Left colon (tissue), 2 donors: ENCODE measurements around the gene HCST. TPM values are rescaled to one million over a fixed set of nuclear protein-coding genes. Genes with fewer than 3 reads are reported as not detected.
"Not testable (repeated sequence)": the region's sequence is repeated elsewhere in the genome, so short reads cannot be mapped to it uniquely, and the experiment has no call there.

ENCODE experiments used
- ATAC-seq: fragments of 200-7000 bp; cut with Tn5 transposase; one replicate; pipeline ENCODE4 v1.9.1; 2020; ENCODE audit warnings: mild to moderate bottlenecking, moderate library complexity
- DNase-seq, 2 donors: peaks; one replicate each; pipeline ENCODE4 v3.0.0-alpha.2; 2020
- intact Hi-C, 2 donors: fragments of 100-400 bp; cut with DNase I in 1 of 2; cut with micrococcal nuclease in 1 of 2; formaldehyde crosslinking; loops; one replicate each; pipeline versions ENCODE4 v1.11.2 to v1.14.0; 2022; cut with DNase I, micrococcal nuclease
- total RNA-seq, 2 donors: library from RNA; stranded (reverse); fragmentation: NEBNext Ultra II Directional; extraction: Animal tissue kit (Norgen Biotek cat#: 25700); gene quantifications; one replicate each; pipeline ENCODE4 v1.2.1, GENCODE V29; 2021
- donor health status: DM: no; HTN: no; CAD: no.
- donor health status: DM: yes; HTN: yes; CAD: no.

Gene HCST
- total RNA-seq, 2 donors from 2014 or later, result 1.0 to 6.1 TPM

DNA sequence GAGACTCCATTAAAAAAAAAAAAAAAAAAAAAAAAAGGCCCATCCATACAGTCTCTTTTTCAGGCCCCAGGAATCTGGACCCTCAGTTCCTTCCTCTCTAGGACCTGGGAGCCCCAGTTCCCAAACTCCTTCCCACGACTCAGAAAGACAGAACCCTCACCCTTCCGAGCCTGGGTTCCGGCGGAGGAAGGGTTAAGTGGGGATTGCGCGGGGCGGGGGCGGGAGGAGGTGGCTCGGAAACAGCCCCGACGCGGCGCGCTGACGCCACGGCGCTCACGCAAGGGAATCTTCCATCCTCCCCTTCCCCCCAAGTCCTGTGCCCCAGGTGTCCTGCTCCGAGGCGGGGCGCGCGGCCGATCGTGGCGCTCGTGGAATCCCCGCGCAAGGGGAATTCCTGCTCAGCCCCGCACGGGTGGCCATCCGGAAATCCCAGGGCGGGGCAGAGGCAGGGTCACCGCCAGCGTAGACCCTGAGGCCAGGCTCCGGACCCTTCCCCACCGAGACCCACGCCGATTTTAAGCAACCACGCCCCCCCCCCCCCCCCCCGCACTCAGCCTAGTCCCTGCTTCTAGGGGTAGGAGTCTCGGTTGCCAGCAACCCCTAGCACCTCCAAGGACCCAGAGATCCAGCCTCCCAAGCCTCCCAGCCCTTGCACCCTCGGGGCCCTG is 2.6 kb upstream of the HCST start:
- intact Hi-C loops, result loop anchor here in 1 of 2 donors (2.0 kb wide), 1 partner anchor 31 kb away; no protein-coding TSS in a partner anchor
- peak; percentile 92 for ATAC-seq
- peak; percentile 87 to 91 for DNase-seq

DNA sequence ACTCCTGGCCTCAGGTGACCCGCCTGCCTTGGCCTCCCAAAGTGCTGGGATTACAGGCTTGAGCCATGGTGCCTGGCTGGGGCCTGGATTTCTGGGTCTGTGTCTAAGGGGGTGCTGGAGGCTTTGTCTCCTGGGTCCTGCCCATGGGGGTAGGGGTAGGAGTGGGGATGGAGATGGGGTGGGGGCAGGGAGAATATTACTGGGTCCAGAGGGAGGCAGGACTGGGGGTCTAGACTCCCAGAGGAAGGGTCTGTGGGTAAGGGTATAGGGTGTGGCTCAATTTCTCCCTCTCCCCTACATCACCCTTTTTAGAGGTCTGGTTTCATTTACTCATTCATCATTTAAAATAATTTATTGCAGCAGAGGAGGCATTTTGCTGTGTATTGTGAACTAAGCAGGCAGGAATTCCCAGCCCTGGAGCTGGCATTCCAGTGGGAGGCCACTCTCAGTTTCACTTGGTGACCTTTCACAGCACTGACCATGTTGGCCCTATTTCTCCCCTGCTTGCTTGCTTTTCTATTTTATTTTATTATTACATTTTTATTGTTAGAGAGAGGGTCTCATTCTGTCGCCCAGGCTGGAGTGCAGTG is 1.2 kb upstream of the HCST start:
- ATAC-seq, result no peak
- no peak for DNase-seq
- intact Hi-C loops, result no loop called here

DNA sequence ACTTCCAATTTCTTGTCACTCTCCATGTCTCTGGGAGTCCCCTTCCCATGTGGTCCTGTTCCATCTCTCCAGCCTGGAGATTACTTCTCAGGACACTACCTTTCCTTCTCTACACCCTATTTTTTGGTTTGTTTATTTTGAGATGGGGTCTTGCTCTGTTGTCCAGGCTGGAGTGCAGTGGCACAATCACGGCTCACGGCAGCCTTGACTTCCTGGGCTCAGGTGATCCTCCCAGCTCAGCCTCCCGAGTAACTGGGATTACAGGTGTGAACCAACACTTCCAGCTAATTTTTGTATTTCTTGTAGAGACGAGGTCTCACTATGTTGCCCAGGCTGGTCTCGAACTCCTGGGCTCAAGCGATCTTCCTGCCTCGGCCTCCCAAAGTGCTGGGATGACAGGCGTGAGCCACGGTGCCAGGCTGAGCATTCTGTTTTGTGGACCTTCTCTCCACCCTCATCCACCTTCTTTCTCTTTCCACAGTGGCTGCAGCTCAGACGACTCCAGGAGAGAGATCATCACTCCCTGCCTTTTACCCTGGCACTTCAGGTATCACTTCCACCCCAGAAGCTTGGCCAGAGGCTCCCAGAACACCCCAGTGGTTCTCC is 644 bp downstream of the HCST start:
- ATAC-seq, result no peak
- intact Hi-C loops, result no loop called here
- DNase-seq, result no peak

DNA sequence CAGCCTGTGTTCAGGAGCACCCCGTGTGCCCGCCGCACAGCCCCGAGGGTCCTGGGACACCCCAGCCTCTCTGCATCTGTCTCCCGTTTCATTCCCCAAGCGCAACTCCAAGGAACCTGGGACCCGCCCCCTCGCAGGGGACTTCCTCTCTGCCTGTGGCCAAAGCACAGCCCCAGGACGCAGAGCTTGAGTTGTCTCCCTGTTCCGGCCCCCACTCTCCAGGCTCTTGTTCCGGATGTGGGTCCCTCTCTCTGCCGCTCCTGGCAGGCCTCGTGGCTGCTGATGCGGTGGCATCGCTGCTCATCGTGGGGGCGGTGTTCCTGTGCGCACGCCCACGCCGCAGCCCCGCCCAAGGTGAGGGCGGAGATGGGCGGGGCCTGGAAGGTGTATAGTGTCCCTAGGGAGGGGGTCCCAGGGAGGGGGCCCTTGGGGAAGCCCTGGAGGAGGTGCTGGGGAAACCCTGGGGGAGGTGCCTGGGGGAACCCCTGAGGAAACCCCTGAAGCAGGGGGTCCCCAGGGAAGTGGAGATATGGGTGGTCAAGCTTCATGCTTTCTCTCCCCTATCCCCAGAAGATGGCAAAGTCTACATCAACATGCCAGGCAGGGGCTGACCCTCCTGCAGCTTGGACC is 1.3 kb downstream of the HCST start:
- DNase-seq, result peak; percentile 81 to 85
- ATAC-seq, result peak; percentile 12
- intact Hi-C loops, result no loop called here

DNA sequence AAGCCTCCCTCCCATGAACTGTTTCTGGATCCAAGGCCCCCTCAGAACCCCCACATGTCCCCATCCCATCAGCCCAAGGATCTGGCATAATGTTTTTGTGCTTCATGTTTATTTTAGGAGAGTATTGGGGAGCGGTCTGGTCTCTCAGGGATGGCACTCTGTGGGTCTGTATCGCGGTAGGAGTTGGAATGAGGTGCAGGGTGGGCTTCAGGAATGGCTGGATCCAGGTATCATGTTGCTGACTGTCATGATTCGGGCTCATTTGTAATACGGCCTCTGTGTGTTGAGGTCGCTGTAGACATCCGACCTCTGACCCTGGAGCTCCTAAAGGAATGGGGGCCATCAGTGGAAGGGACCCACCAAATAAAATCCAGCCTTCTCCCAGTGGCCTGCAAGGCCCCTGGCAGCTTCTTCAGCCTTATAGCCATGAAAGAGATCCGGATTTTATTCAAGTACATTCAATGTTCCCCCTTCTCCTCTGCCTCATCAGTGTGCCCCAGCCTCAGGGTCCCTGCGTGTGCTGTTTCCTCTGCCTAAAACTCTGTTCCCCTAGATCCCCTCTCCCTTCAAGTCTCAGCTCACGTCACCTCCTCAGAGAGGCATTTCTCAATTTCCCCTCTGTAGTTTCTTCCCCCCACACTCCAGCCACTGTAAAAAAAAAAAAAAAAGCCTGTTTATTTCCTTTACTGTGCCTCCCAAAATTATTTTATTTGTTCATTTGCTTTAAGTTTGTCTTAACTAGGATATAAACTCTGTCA is 2.2 kb downstream of the HCST start:
- ATAC-seq, result no peak
- intact Hi-C loops, result no loop called here
- DNase-seq, result no peak

DNA sequence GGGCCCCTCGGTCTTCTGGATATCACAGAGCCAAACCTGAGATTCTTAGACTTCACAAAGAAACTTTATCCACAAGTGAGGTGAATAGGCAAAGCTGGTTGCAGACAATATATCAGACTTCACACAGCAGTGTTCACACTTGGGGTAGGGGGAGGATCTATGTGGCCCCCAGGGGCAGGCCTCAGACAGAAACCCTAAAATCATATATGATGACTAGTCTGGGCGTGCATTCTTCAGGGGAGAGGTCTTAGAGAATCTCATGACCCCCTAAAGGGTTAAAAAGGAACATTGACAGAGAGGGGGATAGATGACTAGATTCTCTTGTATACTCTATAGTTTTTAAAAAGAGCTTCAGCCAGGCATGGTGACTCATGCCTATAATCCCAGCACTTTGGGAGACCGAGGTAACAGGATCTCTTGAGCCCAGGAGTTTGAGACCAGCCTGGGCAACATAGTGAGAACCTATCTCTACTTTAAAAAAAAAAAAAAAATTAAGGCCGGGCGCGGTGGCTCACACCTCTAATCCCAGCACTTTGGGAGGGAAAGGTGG is 2.9 kb downstream of the HCST start:
- intact Hi-C loops, result no loop called here
- DNase-seq (no peak), ATAC-seq (no peak)

DNA sequence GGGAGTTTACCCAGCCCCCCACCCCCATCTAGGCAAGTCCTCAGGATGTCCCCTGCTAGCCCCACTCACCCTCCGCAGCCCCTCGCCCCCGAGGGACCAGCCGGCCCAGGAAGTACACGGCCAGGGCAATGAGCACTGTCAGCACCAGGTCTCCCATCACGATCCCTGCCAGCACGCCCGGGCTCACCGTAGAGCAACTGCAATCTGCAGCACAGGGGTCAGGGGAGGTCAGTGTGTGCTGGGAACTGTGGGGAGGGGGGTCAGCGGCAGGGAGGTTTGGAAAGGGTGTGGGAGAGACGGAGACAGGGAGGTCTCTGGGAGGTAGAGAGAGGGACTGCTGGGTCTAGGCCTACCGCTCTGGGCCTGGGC is 5.0 kb downstream of the HCST start:
- DNase-seq (no peak), ATAC-seq (no peak)
- intact Hi-C loops, result no loop called here

DNA sequence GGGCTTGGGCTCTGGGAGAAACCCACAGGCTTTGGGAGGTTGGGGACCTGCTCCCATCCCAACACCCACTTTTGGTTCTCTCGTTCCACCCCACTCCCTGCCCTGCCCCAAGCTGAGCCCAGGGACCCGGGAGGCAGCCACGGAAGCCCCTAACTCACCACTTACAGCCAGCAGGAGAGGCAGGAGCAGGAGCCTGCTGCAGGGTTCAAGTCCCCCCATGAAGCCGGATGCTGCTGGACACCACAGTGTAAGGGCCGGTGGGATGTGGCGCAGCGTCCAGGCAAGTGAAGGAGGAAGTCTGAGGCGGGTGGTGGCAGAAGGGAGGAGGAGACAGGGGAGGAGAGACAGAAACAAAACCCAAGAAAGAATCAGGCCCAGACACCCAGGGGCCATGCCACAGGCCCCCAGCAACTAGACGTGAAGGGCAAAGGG is 5.7 kb downstream of the HCST start, which contains the start of gene TYROBP:
Gene TYROBP (minus strand): TSS at position 286 of the 432 bp plus-strand sequence. CDS start 67 bp downstream, at position 219.
- ATAC-seq (no peak), DNase-seq (peak; percentile 40 to 42)
- intact Hi-C loops, result no loop called here

DNA sequence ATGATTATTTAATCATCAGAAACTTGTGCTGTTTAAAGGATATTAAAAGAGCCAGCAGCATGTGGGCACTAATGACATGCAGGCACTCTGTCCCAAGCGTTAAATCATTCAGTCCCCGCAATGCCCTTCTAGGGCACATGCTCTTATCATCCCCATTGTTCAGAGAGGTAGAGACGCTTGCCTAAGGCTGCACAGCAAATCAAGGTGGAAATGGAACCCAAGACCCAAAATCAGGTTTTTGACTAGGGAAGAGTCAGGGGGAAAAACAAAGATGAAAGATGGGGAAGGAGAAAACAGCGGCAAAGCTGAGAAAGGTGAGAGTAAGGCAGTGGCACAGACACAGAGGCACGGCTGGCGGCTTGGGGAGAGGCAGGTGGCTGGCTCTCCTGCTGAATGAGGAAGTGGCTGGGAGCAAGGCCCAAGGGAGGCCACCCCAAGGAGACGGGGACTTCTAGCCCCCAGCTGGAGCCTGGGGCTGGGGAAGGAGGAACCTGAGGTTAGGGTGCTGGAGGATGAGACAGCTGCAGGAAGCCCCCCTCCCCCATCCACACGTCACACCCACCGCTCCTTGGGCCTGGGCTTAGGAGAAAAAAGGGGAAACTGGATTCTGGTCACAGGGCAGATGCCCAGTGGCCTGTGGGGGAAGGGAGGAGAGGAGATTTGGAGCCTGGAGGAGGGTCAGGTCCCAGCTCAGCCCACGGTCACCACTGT is 6.8 kb downstream of the HCST start:
- peak; percentile 70 to 73 for DNase-seq
- peak; percentile 48 for ATAC-seq
- intact Hi-C loops, result no loop called here

DNA sequence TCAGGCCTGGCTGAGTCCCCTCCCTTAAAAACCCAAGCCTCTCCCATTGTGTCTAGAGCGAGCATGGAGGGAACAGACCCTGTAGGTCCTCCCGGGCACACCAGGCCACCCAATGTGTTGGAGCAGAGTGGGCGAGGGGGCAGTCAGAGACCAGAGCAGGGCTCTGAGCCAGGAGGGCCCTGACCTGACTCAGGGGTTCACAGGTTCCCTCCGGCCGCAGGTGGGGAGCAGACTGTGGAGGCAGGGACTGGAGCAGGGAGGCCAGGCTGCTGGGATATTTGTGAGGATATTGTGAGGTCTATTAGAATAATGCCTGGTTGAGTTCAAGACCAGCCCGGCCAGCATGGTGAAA is 7.3 kb downstream of the HCST start:
- no peak for DNase-seq
- intact Hi-C loops, result no loop called here
- ATAC-seq, result no peak

DNA sequence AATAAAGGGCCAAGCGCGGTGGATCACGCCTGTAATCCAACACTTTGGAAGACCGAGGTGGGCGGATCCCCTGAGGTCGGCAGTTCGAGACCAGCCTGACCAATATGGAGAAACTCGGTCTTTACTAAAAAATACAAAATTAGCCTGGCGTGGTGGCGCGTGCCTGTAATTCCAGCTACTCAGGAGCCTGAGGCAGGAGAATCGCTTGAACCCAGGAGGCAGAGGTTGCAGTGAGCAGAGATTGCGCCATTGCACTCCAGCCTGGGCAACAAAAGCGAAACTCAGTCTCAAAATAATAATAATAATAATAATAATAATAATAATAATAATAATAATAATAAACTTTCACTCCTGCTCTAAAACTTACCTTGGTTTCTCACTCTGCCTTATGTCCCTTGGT is 8.0 kb downstream of the HCST start:
- ATAC-seq, intact Hi-C loops, DNase-seq: not testable (repeated sequence)

DNA sequence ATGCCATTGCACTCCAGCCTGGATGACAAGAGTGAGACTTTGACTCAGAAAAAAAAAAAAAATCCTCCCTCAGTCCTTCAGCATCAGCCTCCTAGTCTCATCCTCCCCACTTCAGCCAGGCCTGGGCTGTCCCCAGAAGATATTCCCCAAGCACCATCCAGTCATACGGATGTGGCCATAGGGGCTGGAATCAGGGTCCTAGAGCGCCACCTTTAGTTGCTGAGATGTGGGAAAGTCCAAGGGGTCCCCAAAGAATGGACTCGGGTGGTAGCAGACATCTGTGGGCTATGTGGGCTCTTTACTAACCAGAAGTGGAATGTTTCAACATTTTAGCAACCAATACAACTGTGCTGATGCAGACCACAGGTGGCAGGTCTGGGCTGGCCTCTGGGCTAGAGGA is 8.8 kb downstream of the HCST start:
- no peak for DNase-seq
- intact Hi-C loops, result no loop called here
- no peak for ATAC-seq

DNA sequence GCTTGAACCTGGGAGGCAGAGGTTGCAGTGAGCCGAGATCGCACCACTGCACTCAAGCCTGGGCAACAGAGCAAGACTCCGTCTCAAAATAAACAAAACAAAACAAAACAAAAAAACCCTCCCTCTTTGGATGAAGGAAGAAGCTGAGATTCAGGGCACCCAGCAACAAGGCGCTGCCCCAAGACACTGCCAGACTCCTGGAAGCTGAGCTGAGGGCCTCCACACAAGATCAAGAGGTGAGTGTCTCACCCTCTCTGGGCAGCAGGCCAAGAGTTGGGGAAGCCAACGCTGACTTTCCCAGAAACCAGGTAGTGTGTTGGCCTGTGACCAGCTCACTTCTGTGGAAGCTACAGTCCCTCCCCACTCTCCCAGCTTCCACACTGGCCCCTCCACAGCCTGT is 9.5 kb downstream of the HCST start:
- DNase-seq (no peak), ATAC-seq (no peak)
- intact Hi-C loops, result no loop called here

DNA sequence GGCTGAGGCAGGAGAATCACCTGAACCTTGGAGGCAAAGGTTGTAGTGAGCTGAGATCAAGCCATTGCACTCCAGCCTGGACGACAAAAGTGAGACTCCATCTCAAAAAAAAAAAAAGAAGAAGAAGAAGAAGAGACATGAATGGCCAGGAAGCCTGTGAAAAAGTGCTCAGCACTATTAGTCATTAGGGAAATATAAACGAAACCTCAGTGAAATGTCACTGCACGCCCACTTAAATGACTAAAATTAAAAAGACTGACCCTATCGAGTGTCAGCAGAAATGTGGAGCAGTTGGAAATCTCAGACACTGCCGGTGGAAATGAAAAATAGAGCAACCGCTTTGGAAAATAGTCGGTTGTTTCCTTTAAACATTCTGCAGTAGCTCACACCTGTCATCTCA is 11.3 kb downstream of the HCST start:
- DNase-seq, result no peak
- ATAC-seq, result no peak
- intact Hi-C loops, result no loop called here

DNA sequence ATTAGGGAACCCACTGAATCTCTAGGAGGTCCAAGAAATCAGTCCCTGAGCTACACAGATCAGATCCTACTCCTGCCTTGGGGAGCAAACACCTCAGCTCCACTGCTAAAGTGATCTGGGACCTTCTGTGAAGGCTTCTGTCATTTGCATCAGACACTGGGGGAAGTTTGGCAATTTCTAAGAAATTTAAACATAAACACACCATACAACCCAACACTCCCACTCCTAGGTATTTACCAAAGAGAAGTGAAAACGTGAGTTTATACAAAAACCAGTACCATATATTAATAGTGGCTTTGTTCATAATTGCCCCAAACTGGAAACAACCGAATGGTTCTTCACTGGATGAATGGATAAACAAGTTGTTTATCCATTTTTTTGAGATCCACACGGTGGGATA is 13.1 kb downstream of the HCST start:
- DNase-seq (no peak), ATAC-seq (no peak)
- intact Hi-C loops, result no loop called here

DNA sequence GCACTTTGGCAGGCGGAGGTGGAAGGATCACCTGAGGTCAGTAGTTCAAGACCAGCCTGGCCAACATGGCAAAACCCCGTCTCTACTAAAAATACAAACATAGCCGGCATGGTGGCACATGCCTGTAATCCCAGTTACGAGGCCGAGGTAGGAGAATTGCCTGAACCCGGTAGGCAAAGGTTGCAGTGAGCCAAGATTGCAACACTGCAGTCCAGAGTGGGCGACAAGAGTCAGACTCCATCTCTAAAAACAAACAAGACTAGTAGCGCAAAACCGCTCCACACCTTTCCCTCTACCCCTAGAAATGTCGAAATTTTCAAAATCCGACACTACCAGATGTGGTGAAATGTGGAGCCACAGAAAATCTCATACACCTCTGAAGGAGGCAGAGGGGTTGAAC is 17.0 kb downstream of the HCST start:
- DNase-seq, result no peak
- intact Hi-C loops, result no loop called here
- ATAC-seq, result no peak

DNA sequence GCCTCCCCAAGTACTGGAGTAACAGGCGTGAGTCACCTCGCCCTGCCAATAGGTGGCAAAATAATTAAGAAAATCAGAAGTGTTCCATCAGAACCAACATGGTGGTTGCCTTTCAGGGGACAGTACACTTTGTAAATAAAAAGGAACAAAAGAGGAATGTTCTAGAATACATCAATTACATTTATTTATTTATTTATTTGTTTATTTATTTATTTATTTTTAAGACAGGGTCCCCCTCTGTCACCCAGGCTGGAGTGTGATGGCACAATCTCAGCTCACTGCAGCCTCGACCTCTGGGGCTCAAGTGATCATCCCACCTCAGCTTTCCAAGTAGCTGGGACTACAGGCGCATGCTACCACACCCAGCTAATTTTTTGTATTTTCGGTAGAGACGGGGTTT is 18.7 kb downstream of the HCST start:
- intact Hi-C loops, result no loop called here
- DNase-seq (no peak), ATAC-seq (no peak)

DNA sequence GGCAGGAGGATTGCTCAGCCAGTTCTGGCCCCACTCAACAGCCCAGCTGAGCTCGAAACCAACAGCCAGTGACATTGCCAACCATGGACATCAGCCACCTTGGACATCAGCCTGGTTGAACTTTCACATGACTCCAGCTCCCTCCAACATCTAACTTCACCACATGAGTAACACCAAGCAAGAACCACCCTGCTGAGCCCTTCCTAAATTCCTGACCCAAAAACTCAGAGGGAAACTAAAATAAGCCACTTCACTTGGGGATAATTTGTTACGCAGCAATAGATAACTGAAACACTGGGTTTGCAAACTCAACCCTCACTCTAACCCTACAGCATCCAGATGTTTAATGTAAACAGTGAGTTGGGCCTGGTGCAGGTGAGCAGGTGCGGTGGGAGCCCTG is 23.2 kb downstream of the HCST start:
- DNase-seq (no peak), ATAC-seq (no peak)
- intact Hi-C loops, result no loop called here

DNA sequence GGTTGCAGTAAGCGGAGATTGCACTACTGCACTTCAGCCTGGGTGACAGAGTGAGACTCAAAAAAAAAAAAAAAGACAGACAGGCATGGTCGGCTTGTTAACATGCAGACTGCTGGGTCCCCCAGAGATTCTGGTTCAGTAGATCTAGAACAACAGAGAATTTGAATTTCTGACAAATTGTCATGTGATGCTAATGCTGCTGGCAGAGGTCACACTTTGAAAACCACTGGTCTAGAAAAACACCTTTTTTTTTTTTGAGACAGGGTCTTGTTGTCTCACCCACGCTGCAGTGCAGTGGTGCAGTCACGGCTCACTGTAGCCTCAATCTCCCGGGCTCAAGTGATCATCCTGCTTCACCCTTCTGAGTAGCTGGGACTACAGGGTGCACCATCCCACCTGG is 26.2 kb downstream of the HCST start:
- no peak for ATAC-seq
- intact Hi-C loops, result no loop called here
- no peak for DNase-seq
